GM12878 (cell line): ENCODE results near the gene CDH4. TPM values are rescaled to one million over a fixed set of nuclear protein-coding genes. Genes with fewer than 3 reads are reported as not detected.

Source experiments
- ATAC-seq: fragments of 200-7000 bp; cut with Tn5 transposase; 3 replicates; pipeline ENCODE4 v1.9.1; 2020; ENCODE audit warnings: mild to moderate bottlenecking, moderate library complexity
- BruUV-seq: library from RNA; stranded (reverse); fragments of 400-500 nt; replicated peaks from 2 replicates; lab custom pipeline; 2021; lab: Mats Ljungman, UMichigan
- CTCF ChIA-PET: fragments of 300-600 bp; sonication (Branson Sonifier 250); formaldehyde crosslinking; extraction: SDS; loops from one replicate; lab custom pipeline; 2021; ENCODE audit warnings: inconsistent platforms; lab: Yijun Ruan, JAX
- POLR2A ChIA-PET: fragments of 350-600 bp; formaldehyde crosslinking; extraction: SDS; loops from one replicate; lab custom pipeline; 2021; ENCODE audit warnings: inconsistent platforms; lab: Charles Lee
- RAD21 ChIA-PET: fragments of 300-600 bp; sonication (Branson Sonifier 250); formaldehyde crosslinking; loops from one replicate; lab custom pipeline; 2023; ENCODE audit warnings: antibody characterized with exemption; ENCODE audit not compliant: unreplicated experiment; lab: Charles Lee
- SMC1A ChIA-PET: fragments of 300-600 bp; sonication (Branson Sonifier 250); formaldehyde crosslinking; loops from one replicate; lab custom pipeline; 2023; ENCODE audit not compliant: unreplicated experiment, uncharacterized antibody; lab: Charles Lee
- DNase-seq: peaks from one replicate; pipeline ENCODE4 v3.0.0-alpha.2; 2011; ENCODE audit warnings: low read depth, low spot score
- FAIRE-seq: peaks from 3 replicates; lab custom pipeline; 2011; peaks lifted over from hg19 to GRCh38; lab: Jason Lieb, UNC
- H2AFZ ChIP-seq: 2 replicates; pipeline ENCODE4 v1.6.0; 2011; ENCODE audit warnings: low read depth, low read length, control low read depth; ENCODE audit not compliant: control insufficient read depth
- H3K27ac ChIP-seq: 2 replicates; pipeline ENCODE4 v1.5.1; 2011; ENCODE audit warnings: control low read depth; ENCODE audit not compliant: control insufficient read depth, insufficient read depth
- H3K27me3 ChIP-seq, 2 experiments: replicated peaks in 1 of 2; 2 replicates each; pipeline versions ENCODE4 v1.6.0 to v1.6.1; 2011; ENCODE audit warnings: low read length in 1 of 2; ENCODE audit not compliant: control insufficient read depth in 2 of 2, insufficient read depth in 2 of 2
- H3K36me3 ChIP-seq, 2 experiments: 2 replicates each; pipeline ENCODE4 v1.5.1; 2011; ENCODE audit warnings: low read length in 1 of 2; ENCODE audit not compliant: control insufficient read depth in 2 of 2, insufficient read depth in 2 of 2
- H3K4me1 ChIP-seq: 2 replicates; pipeline ENCODE4 v1.6.1; 2011; ENCODE audit warnings: mild to moderate bottlenecking, low read length, moderate library complexity, mixed read lengths; ENCODE audit not compliant: control insufficient read depth, insufficient read depth
- H3K4me2 ChIP-seq: 2 replicates; pipeline ENCODE4 v1.6.0; 2011; ENCODE audit warnings: control low read depth; ENCODE audit not compliant: control insufficient read depth, insufficient read depth
- H3K4me3 ChIP-seq: fragments of 200-600 bp; sonication (generic); 2 replicates; pipeline ENCODE4 v1.5.1; 2016
- H3K79me2 ChIP-seq: 2 replicates; pipeline ENCODE4 v1.6.0; 2011; ENCODE audit warnings: low read length; ENCODE audit not compliant: control insufficient read depth, insufficient read depth
- H3K9ac ChIP-seq: 2 replicates; pipeline ENCODE4 v1.8.0; 2011; ENCODE audit warnings: low read length, control low read depth, mixed read lengths; ENCODE audit not compliant: control insufficient read depth, insufficient read depth
- H3K9me3 ChIP-seq: replicated peaks from 3 replicates; pipeline ENCODE4 v1.5.1; 2011; ENCODE audit warnings: mild to moderate bottlenecking, low read length; ENCODE audit not compliant: control insufficient read depth, insufficient read depth
- H4K20me1 ChIP-seq: 2 replicates; pipeline ENCODE4 v1.6.0; 2011; ENCODE audit not compliant: control insufficient read depth, insufficient read depth
- BCL3 ChIP-seq: IDR thresholded peaks from 2 replicates; pipeline ENCODE4 v1.6.1; 2011; ENCODE audit warnings: borderline replicate concordance, low read depth, mild to moderate bottlenecking, moderate library complexity, low read length; ENCODE audit not compliant: insufficient read depth, poor library complexity, severe bottlenecking
- CBFB ChIP-seq: IDR thresholded peaks from 2 replicates; pipeline ENCODE4 v1.6.1; 2016; ENCODE audit warnings: antibody characterized with exemption, low read depth
- CHD1 ChIP-seq: IDR thresholded peaks from 2 replicates; pipeline ENCODE4 v1.6.1; 2012; ENCODE audit warnings: low read depth, low read length, improper control_type of control experiment
- ESRRA ChIP-seq: IDR thresholded peaks from 2 replicates; pipeline ENCODE4 v1.6.1; 2012; ENCODE audit warnings: mild to moderate bottlenecking, low read length, improper control_type of control experiment
- EZH2 ChIP-seq: IDR thresholded peaks from 2 replicates; pipeline ENCODE4 v1.6.1; 2012; ENCODE audit warnings: low read depth, mild to moderate bottlenecking, control low read depth, inconsistent platforms, low read length, borderline replicate concordance; ENCODE audit not compliant: control insufficient read depth
- FOS ChIP-seq: IDR thresholded peaks from 3 replicates; pipeline ENCODE4 v1.6.1; 2011; ENCODE audit warnings: borderline replicate concordance; ENCODE audit not compliant: insufficient read length; ENCODE audit errors: extremely low read depth
- FOXK2 ChIP-seq: fragments of 450-650 bp; IDR thresholded peaks from 2 replicates; pipeline ENCODE4 v1.6.1; 2017; ENCODE audit warnings: mild to moderate bottlenecking, moderate library complexity
- RUNX3 ChIP-seq: IDR thresholded peaks from 2 replicates; pipeline ENCODE4 v1.6.1; 2012; ENCODE audit warnings: low read length, inconsistent platforms
- STAT1 ChIP-seq: fragments of 450-650 bp; conservative IDR thresholded peaks from 2 replicates; pipeline ENCODE4 v1.6.1; 2014; ENCODE audit warnings: antibody characterized with exemption, mild to moderate bottlenecking
- TAF1 ChIP-seq: IDR thresholded peaks from 2 replicates; pipeline ENCODE4 v1.6.1; 2011; ENCODE audit warnings: mild to moderate bottlenecking, low read depth, low read length, borderline replicate concordance
- YBX1 ChIP-seq: fragments of 450-650 bp; IDR thresholded peaks from 2 replicates; pipeline ENCODE4 v1.6.1; 2016; ENCODE audit warnings: antibody characterized with exemption
- YY1 ChIP-seq: IDR thresholded peaks from 2 replicates; pipeline ENCODE4 v1.6.1; 2011; ENCODE audit warnings: low read depth, mild to moderate bottlenecking, low read length
- ZNF207 ChIP-seq: fragments of 450-650 bp; IDR thresholded peaks from 2 replicates; pipeline ENCODE4 v1.6.1; 2014; ENCODE audit warnings: antibody characterized with exemption, mild to moderate bottlenecking, borderline replicate concordance
- WGBS: methylation state at CpG from one replicate; pipeline ENCODE4 v1.1.6; 2016; ENCODE audit warnings: low lambda C conversion rate; ENCODE audit not compliant: insufficient replicate concordance, insufficient coverage; ENCODE audit errors: missing lambda C conversion rate; 5-methylcytosine and 5-hydroxymethylcytosine counted together
- in situ Hi-C: fragments of 300-500 bp; cut with MboI; formaldehyde crosslinking; loops from 9 replicates; pipeline ENCODE4 v1.14.3; 2018; ENCODE audit warnings: mixed read lengths
- intact Hi-C: fragments of 100-400 bp; cut with micrococcal nuclease; formaldehyde crosslinking; loops from one replicate; pipeline ENCODE4 v1.14.2; 2022; ENCODE audit not compliant: unreplicated experiment
- polyA plus RNA-seq, 11 experiments: library from polyadenylated mRNA; depleted of rRNA in 4 of 11; unstranded in 6 of 11; stranded (reverse) in 5 of 11; fragments of >200 nt; fragmentation: Nextera tagmentation in 4 of 11; fragmentation: Illumina TruSeq in 1 of 11; extraction: Ambion mirVana in 4 of 11; extraction: Trizol in 1 of 11; gene quantifications; 1 replicate in 1 of 11; 2 replicates in 10 of 11; pipeline versions ENCODE4 v1.2.1 to v1.2.3, GENCODE V29; 2011 to 2016; ENCODE audit warnings: inconsistent platforms in 2 of 11, missing spikeins in 2 of 11, low read depth in 1 of 11
- total RNA-seq, 4 experiments: library from RNA; depleted of rRNA in 3 of 4; stranded (reverse); fragments of >200 nt in 3 of 4; fragmentation: Illumina TruSeq in 1 of 4; extraction: Trizol in 1 of 4; gene quantifications; 2 replicates each; pipeline versions ENCODE4 v1.2.1 to v1.2.3, GENCODE V29; 2013 to 2021
- TF ChIP-seq, protein P1 (sequence below): fragments of 450-650 bp; conservative IDR thresholded peaks from 2 replicates; pipeline ENCODE4 v1.6.1; 2017; ENCODE audit warnings: mild to moderate bottlenecking, moderate library complexity
- TF ChIP-seq, protein P2 (sequence below): fragments of 450-650 bp; IDR thresholded peaks from 2 replicates; pipeline ENCODE4 v1.6.1; 2017; ENCODE audit warnings: mild to moderate bottlenecking, low read depth, inconsistent platforms; ENCODE audit not compliant: poor library complexity, severe bottlenecking

The CDH4 gene
- total and polyA plus RNA-seq, 10 of the 15 experiments (the other 5 are each of a cell fraction or from before 2014, with no cell fraction given): not detected

DNA sequence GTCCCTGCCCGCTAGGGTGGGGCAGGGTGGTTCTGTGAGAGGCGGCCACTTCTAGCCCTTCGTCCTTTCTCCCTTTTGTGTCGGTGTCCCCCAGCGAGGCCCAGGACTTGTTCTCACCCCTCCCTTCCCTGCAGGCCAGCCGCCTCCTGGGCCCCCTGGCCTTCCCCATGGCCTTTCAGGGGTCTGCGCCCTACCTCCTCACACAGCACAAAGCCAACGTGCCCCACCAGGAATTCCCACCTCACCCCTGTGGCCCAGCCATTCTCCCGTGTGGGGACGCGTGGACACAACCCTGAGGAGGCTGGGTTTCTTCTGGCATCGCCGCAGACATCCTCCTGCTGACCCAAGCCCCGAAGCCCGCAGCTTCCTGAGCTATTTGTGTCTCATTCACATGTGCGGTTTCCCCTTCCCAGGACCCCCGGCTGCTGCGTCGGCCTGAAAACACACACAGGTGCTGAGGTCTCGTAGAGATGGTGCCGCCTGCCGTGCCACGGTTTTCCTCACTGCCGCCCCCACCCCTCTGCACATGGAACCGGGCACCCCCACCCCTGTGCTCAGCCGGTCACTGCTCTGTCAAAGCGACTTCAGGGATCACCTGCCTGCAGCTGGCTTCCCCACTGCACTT lies 375.8 kb downstream of the CDH4 start:
- Histone ChIP-seq H3K27ac (no peak overlapping the region), H3K36me3 (no peaks in the 10 kb centered on the region), H3K9ac (no peak overlapping the region), H3K79me2 (no peaks in the 10 kb centered on the region), H2AFZ (no peak overlapping the region), H4K20me1 (no peaks in the 10 kb centered on the region), H3K27me3 (no peaks in the 10 kb centered on the region; a peak in 1 of 4 replicates), H3K9me3 (no peaks in the 10 kb centered on the region; the same call in 2 of the 3 replicates), H3K4me2 (no peak overlapping the region), H3K4me3 (no peak overlapping the region), H3K4me1 (no peaks in the 10 kb centered on the region)
- ATAC-seq: no peak
- ChIA-PET RAD21 (no interaction called here), SMC1A (no interaction called here), POLR2A (no interaction called here), CTCF (no interaction called here)
- BruUV-seq: no TSS peak
- in situ Hi-C loops (no loop called here), intact Hi-C loops (no loop called here)
- no peak for DNase-seq
- no peak for FAIRE-seq
- 57% methylated on average over 25 of the region's 27 CpGs for WGBS
- TF ChIP-seq CBFB (no peak), BCL3 (no peak), YY1 (no peak), FOS (no peak), TAF1 (no peak), EZH2 (no peak), ESRRA (no peak), ZNF207 (no peak), CHD1 (no peak), STAT1 (no peak), FOXK2 (no peak), YBX1 (no peak), RUNX3 (no peak)
- TF ChIP-seq, protein P1, sequence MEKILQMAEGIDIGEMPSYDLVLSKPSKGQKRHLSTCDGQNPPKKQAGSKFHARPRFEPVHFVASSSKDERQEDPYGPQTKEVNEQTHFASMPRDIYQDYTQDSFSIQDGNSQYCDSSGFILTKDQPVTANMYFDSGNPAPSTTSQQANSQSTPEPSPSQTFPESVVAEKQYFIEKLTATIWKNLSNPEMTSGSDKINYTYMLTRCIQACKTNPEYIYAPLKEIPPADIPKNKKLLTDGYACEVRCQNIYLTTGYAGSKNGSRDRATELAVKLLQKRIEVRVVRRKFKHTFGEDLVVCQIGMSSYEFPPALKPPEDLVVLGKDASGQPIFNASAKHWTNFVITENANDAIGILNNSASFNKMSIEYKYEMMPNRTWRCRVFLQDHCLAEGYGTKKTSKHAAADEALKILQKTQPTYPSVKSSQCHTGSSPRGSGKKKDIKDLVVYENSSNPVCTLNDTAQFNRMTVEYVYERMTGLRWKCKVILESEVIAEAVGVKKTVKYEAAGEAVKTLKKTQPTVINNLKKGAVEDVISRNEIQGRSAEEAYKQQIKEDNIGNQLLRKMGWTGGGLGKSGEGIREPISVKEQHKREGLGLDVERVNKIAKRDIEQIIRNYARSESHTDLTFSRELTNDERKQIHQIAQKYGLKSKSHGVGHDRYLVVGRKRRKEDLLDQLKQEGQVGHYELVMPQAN: no peak
- TF ChIP-seq, protein P2, sequence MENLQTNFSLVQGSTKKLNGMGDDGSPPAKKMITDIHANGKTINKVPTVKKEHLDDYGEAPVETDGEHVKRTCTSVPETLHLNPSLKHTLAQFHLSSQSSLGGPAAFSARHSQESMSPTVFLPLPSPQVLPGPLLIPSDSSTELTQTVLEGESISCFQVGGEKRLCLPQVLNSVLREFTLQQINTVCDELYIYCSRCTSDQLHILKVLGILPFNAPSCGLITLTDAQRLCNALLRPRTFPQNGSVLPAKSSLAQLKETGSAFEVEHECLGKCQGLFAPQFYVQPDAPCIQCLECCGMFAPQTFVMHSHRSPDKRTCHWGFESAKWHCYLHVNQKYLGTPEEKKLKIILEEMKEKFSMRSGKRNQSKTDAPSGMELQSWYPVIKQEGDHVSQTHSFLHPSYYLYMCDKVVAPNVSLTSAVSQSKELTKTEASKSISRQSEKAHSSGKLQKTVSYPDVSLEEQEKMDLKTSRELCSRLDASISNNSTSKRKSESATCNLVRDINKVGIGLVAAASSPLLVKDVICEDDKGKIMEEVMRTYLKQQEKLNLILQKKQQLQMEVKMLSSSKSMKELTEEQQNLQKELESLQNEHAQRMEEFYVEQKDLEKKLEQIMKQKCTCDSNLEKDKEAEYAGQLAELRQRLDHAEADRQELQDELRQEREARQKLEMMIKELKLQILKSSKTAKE: no peak
